H1 (cell line): Measurements from ENCODE around the gene BCL2L12. TPM values are rescaled to one million over a fixed set of nuclear protein-coding genes. Genes with fewer than 3 reads are reported as not detected.

Experiments used
- CTCF ChIA-PET: fragments of 300-600 bp; sonication (Branson Sonifier 250); formaldehyde crosslinking; loops from one replicate; lab custom pipeline; 2021; ENCODE audit not compliant: partially characterized antibody; lab: Charles Lee
- POLR2A ChIA-PET: fragments of 300-600 bp; sonication (Branson Sonifier 250); formaldehyde crosslinking; loops from one replicate; lab custom pipeline; 2021; ENCODE audit warnings: inconsistent platforms; ENCODE audit not compliant: partially characterized antibody; lab: Charles Lee
- DNase-seq, 2 experiments: peaks; one replicate each; pipeline versions ENCODE4 v3.0.0 to v3.0.0-alpha.2; 2010 to 2022; ENCODE audit warnings: low spot score in 2 of 2, low read depth in 1 of 2, mixed read lengths in 1 of 2
- FAIRE-seq: peaks from 2 replicates; lab custom pipeline; 2011; peaks lifted over from hg19 to GRCh38; lab: Jason Lieb, UNC
- H2AFZ ChIP-seq: 2 replicates; pipeline ENCODE4 v1.8.1; 2012; ENCODE audit warnings: low read length, inconsistent platforms
- H2AK5ac ChIP-seq: 2 replicates; pipeline ENCODE4 v1.6.1; 2013; ENCODE audit warnings: low read depth, low read length
- H2BK120ac ChIP-seq: replicated peaks from 2 replicates; pipeline ENCODE3; 2013; ENCODE audit warnings: low read depth, low read length, inconsistent platforms
- H2BK12ac ChIP-seq: 2 replicates; pipeline ENCODE4 v1.6.1; 2013; ENCODE audit warnings: low read depth, low read length
- H2BK15ac ChIP-seq: 2 replicates; pipeline ENCODE4 v1.6.1; 2013; ENCODE audit warnings: low read length
- H2BK20ac ChIP-seq: 2 replicates; pipeline ENCODE4 v1.6.1; 2013; ENCODE audit warnings: low read length
- H2BK5ac ChIP-seq: 2 replicates; pipeline ENCODE4 v1.6.1; 2013; ENCODE audit warnings: low read depth, low read length
- H3K14ac ChIP-seq: 2 replicates; pipeline ENCODE4 v1.6.1; 2013; ENCODE audit warnings: inconsistent platforms; ENCODE audit not compliant: insufficient read length
- H3K18ac ChIP-seq: 2 replicates; pipeline ENCODE4 v1.6.1; 2013; ENCODE audit warnings: low read length; ENCODE audit errors: extremely low read depth
- H3K23ac ChIP-seq: 2 replicates; pipeline ENCODE4 v1.6.1; 2013; ENCODE audit warnings: inconsistent platforms; ENCODE audit not compliant: insufficient read length
- H3K23me2 ChIP-seq: 2 replicates; pipeline ENCODE4 v1.6.1; 2013; ENCODE audit warnings: low read depth, low read length
- H3K27ac ChIP-seq: 2 replicates; pipeline ENCODE4 v1.6.1; 2011; ENCODE audit warnings: low read depth, low read length, inconsistent platforms
- H3K27me3 ChIP-seq, 4 experiments: replicated peaks in 1 of 4; 1 replicate in 1 of 4; 2 replicates in 3 of 4; pipeline versions ENCODE4 v1.6.1 to v1.8.1; 2011 to 2013; ENCODE audit warnings: low read length in 3 of 4, mild to moderate bottlenecking in 3 of 4, inconsistent platforms in 2 of 4, mixed read lengths in 2 of 4, moderate library complexity in 1 of 4; ENCODE audit not compliant: control insufficient read depth in 3 of 4, insufficient read depth in 3 of 4; ENCODE audit errors: extremely low read depth in 1 of 4
- H3K36me3 ChIP-seq, 4 experiments: 2 replicates each; pipeline versions ENCODE4 v1.6.1 to v1.8.1; 2011 to 2013; ENCODE audit warnings: mild to moderate bottlenecking in 4 of 4, low read length in 3 of 4, moderate library complexity in 2 of 4, control low read depth in 1 of 4, inconsistent platforms in 1 of 4; ENCODE audit not compliant: insufficient read depth in 4 of 4, control insufficient read depth in 2 of 4
- H3K4ac ChIP-seq: replicated peaks from 2 replicates; pipeline ENCODE3; 2013; ENCODE audit warnings: low read length, low read depth, mixed read lengths, inconsistent platforms; ENCODE audit not compliant: insufficient read length
- H3K4me1 ChIP-seq, 4 experiments: replicated peaks in 1 of 4; 1 replicate in 1 of 4; 2 replicates in 3 of 4; pipeline versions ENCODE4 v1.6.1 to v1.8.1; 2011 to 2013; ENCODE audit warnings: low read length in 3 of 4, inconsistent platforms in 2 of 4, mixed read lengths in 1 of 4; ENCODE audit not compliant: insufficient read depth in 4 of 4, control insufficient read depth in 3 of 4
- H3K4me2 ChIP-seq, 2 experiments: 2 replicates each; pipeline versions ENCODE4 v1.6.1 to v1.8.1; 2011 to 2013; ENCODE audit warnings: low read depth in 2 of 2, low read length in 2 of 2, control low read depth in 1 of 2, inconsistent platforms in 1 of 2, mild to moderate bottlenecking in 1 of 2; ENCODE audit not compliant: insufficient read depth in 1 of 2
- H3K4me3 ChIP-seq, 4 experiments: fragments of 200-600, 300-600 bp in 1 of 4; sonication (generic), shearing (Covaris generic), sonication (Bioruptor Twin) in 1 of 4; 2 replicates each; pipeline versions ENCODE4 v1.5.1 to v1.8.1; 2011 to 2016; ENCODE audit warnings: low read length in 4 of 4, low read depth in 3 of 4, control low read depth in 2 of 4, inconsistent platforms in 2 of 4, mild to moderate bottlenecking in 2 of 4, mixed read lengths in 1 of 4, moderate library complexity in 1 of 4; ENCODE audit not compliant: insufficient read depth in 2 of 4; ENCODE audit errors: extremely low read depth in 1 of 4
- H3K56ac ChIP-seq: replicated peaks from 2 replicates; pipeline ENCODE3; 2013; ENCODE audit warnings: low read depth, mild to moderate bottlenecking, mixed read lengths, low read length, inconsistent platforms; ENCODE audit not compliant: insufficient read length
- H3K79me1 ChIP-seq: 2 replicates; pipeline ENCODE4 v1.6.1; 2013; ENCODE audit warnings: low read depth, low read length, control low read depth
- H3K79me2 ChIP-seq, 2 experiments: 2 replicates each; pipeline versions ENCODE4 v1.6.1 to v1.8.1; 2012 to 2013; ENCODE audit warnings: low read length in 2 of 2, mild to moderate bottlenecking in 2 of 2, inconsistent platforms in 1 of 2; ENCODE audit not compliant: insufficient read depth in 2 of 2, control insufficient read depth in 1 of 2
- H3K9ac ChIP-seq, 4 experiments: replicated peaks in 1 of 4; 1 replicate in 1 of 4; 2 replicates in 3 of 4; pipeline versions ENCODE4 v1.6.1 to v1.8.1; 2011 to 2013; ENCODE audit warnings: low read depth in 3 of 4, low read length in 3 of 4, control low read depth in 2 of 4, mild to moderate bottlenecking in 2 of 4, moderate library complexity in 2 of 4, inconsistent platforms in 1 of 4; ENCODE audit errors: extremely low read depth in 1 of 4
- H3K9me3 ChIP-seq, 2 experiments: 2 replicates each; pipeline versions ENCODE4 v1.6.1 to v1.8.1; 2012 to 2013; ENCODE audit warnings: mild to moderate bottlenecking in 2 of 2, moderate library complexity in 2 of 2, control low read depth in 1 of 2, inconsistent platforms in 1 of 2, low read depth in 1 of 2, low read length in 1 of 2, mixed read lengths in 1 of 2; ENCODE audit not compliant: insufficient read depth in 2 of 2
- H4K20me1 ChIP-seq, 2 experiments: replicated peaks in 1 of 2; 2 replicates each; pipeline versions ENCODE3 to v1.8.1; 2011 to 2013; ENCODE audit warnings: inconsistent platforms in 2 of 2, low read length in 2 of 2, mild to moderate bottlenecking in 1 of 2; ENCODE audit not compliant: insufficient read depth in 2 of 2, control insufficient read depth in 1 of 2
- H4K5ac ChIP-seq: 2 replicates; pipeline ENCODE4 v1.6.1; 2013; ENCODE audit warnings: low read length, low read depth, mixed read lengths, inconsistent platforms; ENCODE audit not compliant: insufficient read length
- H4K8ac ChIP-seq: 2 replicates; pipeline ENCODE4 v1.8.0; 2013; ENCODE audit warnings: mild to moderate bottlenecking, moderate library complexity, low read length, inconsistent platforms; ENCODE audit not compliant: insufficient read depth; ENCODE audit errors: extremely low read depth
- H4K91ac ChIP-seq: replicated peaks from 2 replicates; pipeline ENCODE3; 2013; ENCODE audit warnings: low read length, mixed read lengths, inconsistent platforms; ENCODE audit not compliant: insufficient read length
- BACH1 ChIP-seq: IDR thresholded peaks from 2 replicates; pipeline ENCODE4 v1.6.1; 2012; ENCODE audit warnings: low read length, improper control_type of control experiment
- CBX5 ChIP-seq: fragments of 300-800, 300-1000 bp; sonication (generic); IDR thresholded peaks from 2 replicates; pipeline ENCODE4 v1.7.1; 2016; ENCODE audit warnings: antibody characterized with exemption, low read length, low read depth
- CHD2 ChIP-seq: IDR thresholded peaks from 2 replicates; pipeline ENCODE4 v1.6.1; 2012; ENCODE audit warnings: low read length, improper control_type of control experiment
- EGR1 ChIP-seq: IDR thresholded peaks from 2 replicates; pipeline ENCODE4 v1.6.1; 2011; ENCODE audit warnings: low read depth, low read length, borderline replicate concordance
- EZH2 ChIP-seq: fragments of 200-600 bp; sonication (generic); IDR thresholded peaks from 2 replicates; pipeline ENCODE4 v1.7.1; 2012; ENCODE audit warnings: low read depth, mild to moderate bottlenecking, moderate library complexity, low read length, inconsistent platforms; ENCODE audit not compliant: severe bottlenecking
- FOSL1 ChIP-seq: IDR thresholded peaks from 2 replicates; pipeline ENCODE4 v1.6.1; 2011; ENCODE audit warnings: mild to moderate bottlenecking, low read depth, low read length, moderate library complexity; ENCODE audit not compliant: insufficient read depth
- JUN ChIP-seq: IDR thresholded peaks from 2 replicates; pipeline ENCODE4 v1.6.1; 2011; ENCODE audit warnings: low read depth, mild to moderate bottlenecking, improper control_type of control experiment, low read length
- KDM4A ChIP-seq: IDR thresholded peaks from one replicate; pipeline ENCODE4 v1.7.1; 2012; ENCODE audit warnings: low read depth, mild to moderate bottlenecking, moderate library complexity, low read length, inconsistent platforms; ENCODE audit not compliant: severe bottlenecking
- NANOG ChIP-seq: IDR thresholded peaks from 2 replicates; pipeline ENCODE4 v1.6.1; 2011; ENCODE audit warnings: low read length, low read depth, mild to moderate bottlenecking, inconsistent platforms; ENCODE audit not compliant: insufficient read depth, poor library complexity, severe bottlenecking
- POLR2A ChIP-seq, 2 experiments: IDR thresholded peaks; 1 replicate in 1 of 2; 2 replicates in 1 of 2; pipeline ENCODE4 v1.6.1; 2011; ENCODE audit warnings: low read depth in 2 of 2, low read length in 2 of 2, mild to moderate bottlenecking in 2 of 2; ENCODE audit errors: control extremely low read depth in 1 of 2
- RBBP5 ChIP-seq: IDR thresholded peaks from 2 replicates; pipeline ENCODE4 v1.7.1; 2012; ENCODE audit warnings: low read depth, mild to moderate bottlenecking, inconsistent platforms, low read length, moderate library complexity, borderline replicate concordance
- SRF ChIP-seq: IDR thresholded peaks from 2 replicates; pipeline ENCODE4 v1.6.1; 2011; ENCODE audit warnings: mild to moderate bottlenecking, low read depth, low read length, moderate library complexity
- TEAD4 ChIP-seq: IDR thresholded peaks from 2 replicates; pipeline ENCODE4 v1.6.1; 2012; ENCODE audit warnings: low read depth, low read length, inconsistent platforms, mixed read lengths
- WGBS, 2 experiments: shearing (Covaris generic) in 1 of 2; methylation state at CpG; one replicate each; pipeline versions ENCODE4 v1.1.6 to v1.1.7; 2013 to 2015; ENCODE audit warnings: low lambda C conversion rate in 2 of 2, mixed read lengths in 2 of 2, inconsistent platforms in 1 of 2, low coverage in 1 of 2, missing lambda C conversion rate in 1 of 2; ENCODE audit not compliant: insufficient replicate concordance in 2 of 2, insufficient coverage in 1 of 2, insufficient read length in 1 of 2; ENCODE audit errors: extremely low coverage in 1 of 2, missing lambda C conversion rate in 1 of 2; 5-methylcytosine and 5-hydroxymethylcytosine counted together
- polyA plus RNA-seq, 7 experiments: library from polyadenylated mRNA; depleted of rRNA in 3 of 7; stranded (reverse) in 5 of 7; unstranded in 2 of 7; fragments of >200 nt in 5 of 7; fragments of 200-250 nt in 2 of 7; gene quantifications; 1 replicate in 5 of 7; 2 replicates in 1 of 7; 4 replicates in 1 of 7; pipeline versions ENCODE4 v1.2.1 to v1.2.3, GENCODE V29; 2011 to 2013; ENCODE audit warnings: missing spikeins in 2 of 7, mixed read lengths in 2 of 7
- total RNA-seq: library from RNA; stranded (reverse); fragmentation: NEBNext Ultra II Directional; extraction: Animal tissue kit (Norgen Biotek cat#: 25700); gene quantifications from 2 replicates; pipeline ENCODE4 v1.2.1, GENCODE V29; 2021
- TF ChIP-seq, protein P1 (sequence below): IDR thresholded peaks from 2 replicates; pipeline ENCODE4 v1.6.1; 2012; ENCODE audit warnings: inconsistent platforms

The BCL2L12 gene
- total and polyA plus RNA-seq, 2 of the 8 experiments (the other 6 are each of a cell fraction or from before 2014, with no cell fraction given) = 126 to 209 TPM

DNA sequence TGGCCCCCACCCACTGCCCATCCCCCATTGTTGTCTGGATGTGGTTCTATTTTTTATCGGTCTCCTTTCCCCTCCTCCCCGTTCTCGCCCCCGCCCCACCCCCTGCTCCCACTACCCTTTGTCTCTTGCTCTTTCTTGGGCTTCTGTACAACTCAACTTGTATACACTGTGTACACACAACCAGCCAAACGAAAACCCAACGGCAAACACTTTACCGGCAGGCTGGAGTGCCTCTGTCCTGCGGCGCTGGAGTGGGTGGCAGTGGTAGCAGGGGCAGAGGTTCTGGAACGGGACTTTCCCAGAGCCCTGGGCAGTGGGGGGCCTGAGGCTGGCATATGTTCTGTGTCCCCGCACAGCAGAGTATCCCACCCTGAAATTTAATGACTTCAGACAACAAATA lies 39.5 kb upstream of the BCL2L12 start:
- H2BK20ac ChIP-seq = no peak overlapping the region
- H4K5ac ChIP-seq = no peak overlapping the region
- no peak overlapping the region for H2BK5ac ChIP-seq
- H3K36me3 ChIP-seq = peaks cover 4 to 34% (median 13%) of the 10 kb centered on the region in 4 experiments; a peak in 7 of 8 replicates
- DNase-seq = no peak
- no peak overlapping the region for H3K27ac ChIP-seq
- 0 out of 7 replicates have a peak, but pooled peaks cover 0 to 3% (median 0%) of the 10 kb centered on the region in 4 experiments for H3K4me1 ChIP-seq
- H2AFZ ChIP-seq = no peak overlapping the region
- FAIRE-seq = no peak
- POLR2A ChIA-PET = interaction anchor here (2.6 to 50.7 kb wide), 2 partner anchors 9 to 24 kb away, joined by 14 to 840 read pairs; partner anchors contain the start of gene PRR12
- no peak overlapping the region for H2BK12ac ChIP-seq
- no peaks in the 10 kb centered on the region for H3K79me2 ChIP-seq
- no peaks in the 10 kb centered on the region; the same call in 1 of the 2 replicates for H3K79me1 ChIP-seq
- H2AK5ac ChIP-seq = no peak overlapping the region
- H3K23ac ChIP-seq = no peak overlapping the region
- CTCF ChIA-PET = no interaction called here
- H4K91ac ChIP-seq = no peak overlapping the region
- peaks cover 3 to 11% of the 10 kb centered on the region in 2 experiments for H4K20me1 ChIP-seq
- H3K4ac ChIP-seq = no peak overlapping the region
- H2BK15ac ChIP-seq = no peak overlapping the region
- H2BK120ac ChIP-seq = no peak overlapping the region
- no peak overlapping the region for H3K18ac ChIP-seq
- no peak overlapping the region for H3K4me2 ChIP-seq
- H3K23me2 ChIP-seq = no peaks in the 10 kb centered on the region
- H3K27me3 ChIP-seq = no peaks in the 10 kb centered on the region
- H4K8ac ChIP-seq = no peak overlapping the region
- no peaks in the 10 kb centered on the region for H3K9me3 ChIP-seq
- no peak overlapping the region for H3K14ac ChIP-seq
- no peak overlapping the region for H3K4me3 ChIP-seq
- H3K56ac ChIP-seq = no peak overlapping the region
- WGBS, 2 experiments = 98% methylated on average over 7 of the region's 11 CpGs; no CpG with 5 or more reads in 1 of the 2 experiments
- no peak overlapping the region for H3K9ac ChIP-seq
- TF ChIP-seq SRF (no peak), TEAD4 (no peak), RBBP5 (no peak), CHD2 (no peak), EZH2 (no peak), KDM4A (no peak), EGR1 (no peak), BACH1 (no peak), NANOG (no peak), FOSL1 (no peak), CBX5 (no peak), JUN (no peak), POLR2A (IDR thresholded peaks at IDR 0.05; ENCODE audit: control extremely low read depth in 1 of 2, low read depth in 2 of 2, low read length in 2 of 2) (no peak)
- TF ChIP-seq, protein P1, sequence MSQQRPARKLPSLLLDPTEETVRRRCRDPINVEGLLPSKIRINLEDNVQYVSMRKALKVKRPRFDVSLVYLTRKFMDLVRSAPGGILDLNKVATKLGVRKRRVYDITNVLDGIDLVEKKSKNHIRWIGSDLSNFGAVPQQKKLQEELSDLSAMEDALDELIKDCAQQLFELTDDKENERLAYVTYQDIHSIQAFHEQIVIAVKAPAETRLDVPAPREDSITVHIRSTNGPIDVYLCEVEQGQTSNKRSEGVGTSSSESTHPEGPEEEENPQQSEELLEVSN = no peak
